ENCODE measurements around the gene COL11A2. TPM values are rescaled to one million over a fixed set of nuclear protein-coding genes. Genes with fewer than 3 reads are reported as not detected.

COL11A2 gene
- total and polyA plus RNA-seq, 2 of the 13 experiments (the other 11 are each of a cell fraction or from before 2014, with no cell fraction given), result 0.55 TPM

DNA sequence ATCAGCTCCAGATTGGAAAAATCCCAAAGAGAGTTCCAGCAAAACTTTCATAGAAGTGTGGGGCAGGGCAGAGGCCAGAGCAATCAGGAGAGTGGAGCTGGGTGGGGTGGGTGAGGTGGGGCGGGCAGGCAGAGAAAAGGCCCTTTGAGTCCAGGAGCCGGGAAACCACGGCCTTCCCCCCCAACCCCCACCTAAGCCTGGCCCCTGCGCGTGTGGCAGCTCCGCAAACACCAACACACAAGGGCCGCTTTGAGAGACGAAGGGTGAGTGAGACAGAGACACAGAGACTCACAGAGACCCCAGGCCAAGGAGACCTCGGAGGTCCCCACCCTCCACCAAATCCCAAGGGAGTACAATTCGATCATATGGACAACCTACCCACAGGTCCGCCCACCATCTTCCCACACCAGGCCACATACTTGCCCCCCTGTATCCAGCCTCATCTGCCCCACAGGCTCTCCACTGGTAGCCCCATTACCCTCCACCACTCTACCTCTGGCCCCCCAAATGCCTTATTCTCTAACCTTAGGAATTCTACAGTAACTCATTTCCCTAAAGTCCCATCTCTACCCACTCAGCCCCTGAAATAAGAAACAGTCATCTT is 1.7 kb downstream of the COL11A2 start (continued):
- TF ChIP-seq ESRRA (CRISPR knock-in tag; IDR thresholded peaks at IDR 0.05; ENCODE audit: low read depth) (no peak), SAP130 (CRISPR knock-in tag; IDR thresholded peaks at IDR 0.05; ENCODE audit: low read depth) (peak; percentile 41; the same call in 1 of the 2 replicates), ZMYM2 (CRISPR knock-in tag; IDR thresholded peaks at IDR 0.05) (no peak), GABPB1 (CRISPR knock-in tag; IDR thresholded peaks at IDR 0.05) (0 out of 2 replicates have a peak, but pooled peaks have one; percentile 29), ZFX (CRISPR knock-in tag; IDR thresholded peaks at IDR 0.05; ENCODE audit: low read depth) (peak; percentile 45; the same call in 1 of the 2 replicates), SNAPC2 (CRISPR knock-in tag; IDR thresholded peaks at IDR 0.05) (no peak), RXRB (CRISPR knock-in tag; IDR thresholded peaks at IDR 0.05; ENCODE audit: borderline replicate concordance) (0 out of 2 replicates have a peak, but pooled peaks have one; percentile 40), ZNF331 (CRISPR knock-in tag; IDR thresholded peaks at IDR 0.05) (0 out of 2 replicates have a peak, but pooled peaks have one; percentile 27), RFX5 (IDR thresholded peaks at IDR 0.05; ENCODE audit: low read depth, low read length) (no peak), FOXA1 (IDR thresholded peaks at IDR 0.05) (no peak), FOXA1 (CRISPR knock-in tag; IDR thresholded peaks at IDR 0.05) (0 out of 2 replicates have a peak, but pooled peaks have one; percentile 33), ZNF841 (CRISPR knock-in tag; IDR thresholded peaks at IDR 0.05; ENCODE audit: borderline replicate concordance) (no peak)
- TF ChIP-seq, protein P1, sequence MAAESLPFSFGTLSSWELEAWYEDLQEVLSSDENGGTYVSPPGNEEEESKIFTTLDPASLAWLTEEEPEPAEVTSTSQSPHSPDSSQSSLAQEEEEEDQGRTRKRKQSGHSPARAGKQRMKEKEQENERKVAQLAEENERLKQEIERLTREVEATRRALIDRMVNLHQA (CRISPR knock-in tag; IDR thresholded peaks at IDR 0.05), result no peak
- TF ChIP-seq, protein P2, sequence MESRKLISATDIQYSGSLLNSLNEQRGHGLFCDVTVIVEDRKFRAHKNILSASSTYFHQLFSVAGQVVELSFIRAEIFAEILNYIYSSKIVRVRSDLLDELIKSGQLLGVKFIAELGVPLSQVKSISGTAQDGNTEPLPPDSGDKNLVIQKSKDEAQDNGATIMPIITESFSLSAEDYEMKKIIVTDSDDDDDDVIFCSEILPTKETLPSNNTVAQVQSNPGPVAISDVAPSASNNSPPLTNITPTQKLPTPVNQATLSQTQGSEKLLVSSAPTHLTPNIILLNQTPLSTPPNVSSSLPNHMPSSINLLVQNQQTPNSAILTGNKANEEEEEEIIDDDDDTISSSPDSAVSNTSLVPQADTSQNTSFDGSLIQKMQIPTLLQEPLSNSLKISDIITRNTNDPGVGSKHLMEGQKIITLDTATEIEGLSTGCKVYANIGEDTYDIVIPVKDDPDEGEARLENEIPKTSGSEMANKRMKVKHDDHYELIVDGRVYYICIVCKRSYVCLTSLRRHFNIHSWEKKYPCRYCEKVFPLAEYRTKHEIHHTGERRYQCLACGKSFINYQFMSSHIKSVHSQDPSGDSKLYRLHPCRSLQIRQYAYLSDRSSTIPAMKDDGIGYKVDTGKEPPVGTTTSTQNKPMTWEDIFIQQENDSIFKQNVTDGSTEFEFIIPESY (CRISPR knock-in tag; IDR thresholded peaks at IDR 0.05), result no peak
- TF ChIP-seq, protein P3, sequence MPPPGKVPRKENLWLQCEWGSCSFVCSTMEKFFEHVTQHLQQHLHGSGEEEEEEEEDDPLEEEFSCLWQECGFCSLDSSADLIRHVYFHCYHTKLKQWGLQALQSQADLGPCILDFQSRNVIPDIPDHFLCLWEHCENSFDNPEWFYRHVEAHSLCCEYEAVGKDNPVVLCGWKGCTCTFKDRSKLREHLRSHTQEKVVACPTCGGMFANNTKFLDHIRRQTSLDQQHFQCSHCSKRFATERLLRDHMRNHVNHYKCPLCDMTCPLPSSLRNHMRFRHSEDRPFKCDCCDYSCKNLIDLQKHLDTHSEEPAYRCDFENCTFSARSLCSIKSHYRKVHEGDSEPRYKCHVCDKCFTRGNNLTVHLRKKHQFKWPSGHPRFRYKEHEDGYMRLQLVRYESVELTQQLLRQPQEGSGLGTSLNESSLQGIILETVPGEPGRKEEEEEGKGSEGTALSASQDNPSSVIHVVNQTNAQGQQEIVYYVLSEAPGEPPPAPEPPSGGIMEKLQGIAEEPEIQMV (CRISPR knock-in tag; IDR thresholded peaks at IDR 0.05; ENCODE audit: low read depth), result no peak
- TF ChIP-seq, protein P4, sequence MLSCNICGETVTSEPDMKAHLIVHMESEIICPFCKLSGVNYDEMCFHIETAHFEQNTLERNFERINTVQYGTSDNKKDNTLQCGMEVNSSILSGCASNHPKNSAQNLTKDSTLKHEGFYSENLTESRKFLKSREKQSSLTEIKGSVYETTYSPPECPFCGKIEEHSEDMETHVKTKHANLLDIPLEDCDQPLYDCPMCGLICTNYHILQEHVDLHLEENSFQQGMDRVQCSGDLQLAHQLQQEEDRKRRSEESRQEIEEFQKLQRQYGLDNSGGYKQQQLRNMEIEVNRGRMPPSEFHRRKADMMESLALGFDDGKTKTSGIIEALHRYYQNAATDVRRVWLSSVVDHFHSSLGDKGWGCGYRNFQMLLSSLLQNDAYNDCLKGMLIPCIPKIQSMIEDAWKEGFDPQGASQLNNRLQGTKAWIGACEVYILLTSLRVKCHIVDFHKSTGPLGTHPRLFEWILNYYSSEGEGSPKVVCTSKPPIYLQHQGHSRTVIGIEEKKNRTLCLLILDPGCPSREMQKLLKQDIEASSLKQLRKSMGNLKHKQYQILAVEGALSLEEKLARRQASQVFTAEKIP (CRISPR knock-in tag; IDR thresholded peaks at IDR 0.05; ENCODE audit: borderline replicate concordance), result no peak
- TF ChIP-seq, protein P5, sequence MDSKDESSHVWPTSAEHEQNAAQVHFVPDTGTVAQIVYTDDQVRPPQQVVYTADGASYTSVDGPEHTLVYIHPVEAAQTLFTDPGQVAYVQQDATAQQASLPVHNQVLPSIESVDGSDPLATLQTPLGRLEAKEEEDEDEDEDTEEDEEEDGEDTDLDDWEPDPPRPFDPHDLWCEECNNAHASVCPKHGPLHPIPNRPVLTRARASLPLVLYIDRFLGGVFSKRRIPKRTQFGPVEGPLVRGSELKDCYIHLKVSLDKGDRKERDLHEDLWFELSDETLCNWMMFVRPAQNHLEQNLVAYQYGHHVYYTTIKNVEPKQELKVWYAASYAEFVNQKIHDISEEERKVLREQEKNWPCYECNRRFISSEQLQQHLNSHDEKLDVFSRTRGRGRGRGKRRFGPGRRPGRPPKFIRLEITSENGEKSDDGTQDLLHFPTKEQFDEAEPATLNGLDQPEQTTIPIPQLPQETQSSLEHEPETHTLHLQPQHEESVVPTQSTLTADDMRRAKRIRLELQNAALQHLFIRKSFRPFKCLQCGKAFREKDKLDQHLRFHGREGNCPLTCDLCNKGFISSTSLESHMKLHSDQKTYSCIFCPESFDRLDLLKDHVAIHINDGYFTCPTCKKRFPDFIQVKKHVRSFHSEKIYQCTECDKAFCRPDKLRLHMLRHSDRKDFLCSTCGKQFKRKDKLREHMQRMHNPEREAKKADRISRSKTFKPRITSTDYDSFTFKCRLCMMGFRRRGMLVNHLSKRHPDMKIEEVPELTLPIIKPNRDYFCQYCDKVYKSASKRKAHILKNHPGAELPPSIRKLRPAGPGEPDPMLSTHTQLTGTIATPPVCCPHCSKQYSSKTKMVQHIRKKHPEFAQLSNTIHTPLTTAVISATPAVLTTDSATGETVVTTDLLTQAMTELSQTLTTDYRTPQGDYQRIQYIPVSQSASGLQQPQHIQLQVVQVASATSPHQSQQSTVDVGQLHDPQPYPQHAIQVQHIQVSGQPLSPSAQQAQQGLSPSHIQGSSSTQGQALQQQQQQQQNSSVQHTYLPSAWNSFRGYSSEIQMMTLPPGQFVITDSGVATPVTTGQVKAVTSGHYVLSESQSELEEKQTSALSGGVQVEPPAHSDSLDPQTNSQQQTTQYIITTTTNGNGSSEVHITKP (CRISPR knock-in tag; IDR thresholded peaks at IDR 0.05; ENCODE audit: low read depth), result 0 out of 2 replicates have a peak, but pooled peaks have one; percentile 50
